H1 (cell line): ENCODE results near the gene MBD4. TPM values are rescaled to one million over a fixed set of nuclear protein-coding genes. Genes with fewer than 3 reads are reported as not detected.

Experiments used
- CTCF ChIA-PET: fragments of 300-600 bp; sonication (Branson Sonifier 250); formaldehyde crosslinking; loops from one replicate; lab custom pipeline; 2021; ENCODE audit not compliant: partially characterized antibody; lab: Charles Lee
- POLR2A ChIA-PET: fragments of 300-600 bp; sonication (Branson Sonifier 250); formaldehyde crosslinking; loops from one replicate; lab custom pipeline; 2021; ENCODE audit warnings: inconsistent platforms; ENCODE audit not compliant: partially characterized antibody; lab: Charles Lee
- DNase-seq, 2 experiments: peaks; one replicate each; pipeline versions ENCODE4 v3.0.0 to v3.0.0-alpha.2; 2010 to 2022; ENCODE audit warnings: low spot score in 2 of 2, low read depth in 1 of 2, mixed read lengths in 1 of 2
- FAIRE-seq: peaks from 2 replicates; lab custom pipeline; 2011; peaks lifted over from hg19 to GRCh38; lab: Jason Lieb, UNC
- H2AFZ ChIP-seq: 2 replicates; pipeline ENCODE4 v1.8.1; 2012; ENCODE audit warnings: low read length, inconsistent platforms
- H2AK5ac ChIP-seq: 2 replicates; pipeline ENCODE4 v1.6.1; 2013; ENCODE audit warnings: low read depth, low read length
- H2BK120ac ChIP-seq: replicated peaks from 2 replicates; pipeline ENCODE3; 2013; ENCODE audit warnings: low read depth, low read length, inconsistent platforms
- H2BK12ac ChIP-seq: 2 replicates; pipeline ENCODE4 v1.6.1; 2013; ENCODE audit warnings: low read depth, low read length
- H2BK15ac ChIP-seq: 2 replicates; pipeline ENCODE4 v1.6.1; 2013; ENCODE audit warnings: low read length
- H2BK20ac ChIP-seq: 2 replicates; pipeline ENCODE4 v1.6.1; 2013; ENCODE audit warnings: low read length
- H2BK5ac ChIP-seq: 2 replicates; pipeline ENCODE4 v1.6.1; 2013; ENCODE audit warnings: low read depth, low read length
- H3K14ac ChIP-seq: 2 replicates; pipeline ENCODE4 v1.6.1; 2013; ENCODE audit warnings: inconsistent platforms; ENCODE audit not compliant: insufficient read length
- H3K18ac ChIP-seq: 2 replicates; pipeline ENCODE4 v1.6.1; 2013; ENCODE audit warnings: low read length; ENCODE audit errors: extremely low read depth
- H3K23ac ChIP-seq: 2 replicates; pipeline ENCODE4 v1.6.1; 2013; ENCODE audit warnings: inconsistent platforms; ENCODE audit not compliant: insufficient read length
- H3K23me2 ChIP-seq: 2 replicates; pipeline ENCODE4 v1.6.1; 2013; ENCODE audit warnings: low read depth, low read length
- H3K27ac ChIP-seq: 2 replicates; pipeline ENCODE4 v1.6.1; 2011; ENCODE audit warnings: low read depth, low read length, inconsistent platforms
- H3K27me3 ChIP-seq, 4 experiments: replicated peaks in 1 of 4; 1 replicate in 1 of 4; 2 replicates in 3 of 4; pipeline versions ENCODE4 v1.6.1 to v1.8.1; 2011 to 2013; ENCODE audit warnings: low read length in 3 of 4, mild to moderate bottlenecking in 3 of 4, inconsistent platforms in 2 of 4, mixed read lengths in 2 of 4, moderate library complexity in 1 of 4; ENCODE audit not compliant: control insufficient read depth in 3 of 4, insufficient read depth in 3 of 4; ENCODE audit errors: extremely low read depth in 1 of 4
- H3K36me3 ChIP-seq, 4 experiments: 2 replicates each; pipeline versions ENCODE4 v1.6.1 to v1.8.1; 2011 to 2013; ENCODE audit warnings: mild to moderate bottlenecking in 4 of 4, low read length in 3 of 4, moderate library complexity in 2 of 4, control low read depth in 1 of 4, inconsistent platforms in 1 of 4; ENCODE audit not compliant: insufficient read depth in 4 of 4, control insufficient read depth in 2 of 4
- H3K4ac ChIP-seq: replicated peaks from 2 replicates; pipeline ENCODE3; 2013; ENCODE audit warnings: low read length, low read depth, mixed read lengths, inconsistent platforms; ENCODE audit not compliant: insufficient read length
- H3K4me1 ChIP-seq, 4 experiments: replicated peaks in 1 of 4; 1 replicate in 1 of 4; 2 replicates in 3 of 4; pipeline versions ENCODE4 v1.6.1 to v1.8.1; 2011 to 2013; ENCODE audit warnings: low read length in 3 of 4, inconsistent platforms in 2 of 4, mixed read lengths in 1 of 4; ENCODE audit not compliant: insufficient read depth in 4 of 4, control insufficient read depth in 3 of 4
- H3K4me2 ChIP-seq, 2 experiments: 2 replicates each; pipeline versions ENCODE4 v1.6.1 to v1.8.1; 2011 to 2013; ENCODE audit warnings: low read depth in 2 of 2, low read length in 2 of 2, control low read depth in 1 of 2, inconsistent platforms in 1 of 2, mild to moderate bottlenecking in 1 of 2; ENCODE audit not compliant: insufficient read depth in 1 of 2
- H3K4me3 ChIP-seq, 4 experiments: fragments of 200-600, 300-600 bp in 1 of 4; sonication (generic), shearing (Covaris generic), sonication (Bioruptor Twin) in 1 of 4; 2 replicates each; pipeline versions ENCODE4 v1.5.1 to v1.8.1; 2011 to 2016; ENCODE audit warnings: low read length in 4 of 4, low read depth in 3 of 4, control low read depth in 2 of 4, inconsistent platforms in 2 of 4, mild to moderate bottlenecking in 2 of 4, mixed read lengths in 1 of 4, moderate library complexity in 1 of 4; ENCODE audit not compliant: insufficient read depth in 2 of 4; ENCODE audit errors: extremely low read depth in 1 of 4
- H3K56ac ChIP-seq: replicated peaks from 2 replicates; pipeline ENCODE3; 2013; ENCODE audit warnings: low read depth, mild to moderate bottlenecking, mixed read lengths, low read length, inconsistent platforms; ENCODE audit not compliant: insufficient read length
- H3K79me1 ChIP-seq: 2 replicates; pipeline ENCODE4 v1.6.1; 2013; ENCODE audit warnings: low read depth, low read length, control low read depth
- H3K79me2 ChIP-seq, 2 experiments: 2 replicates each; pipeline versions ENCODE4 v1.6.1 to v1.8.1; 2012 to 2013; ENCODE audit warnings: low read length in 2 of 2, mild to moderate bottlenecking in 2 of 2, inconsistent platforms in 1 of 2; ENCODE audit not compliant: insufficient read depth in 2 of 2, control insufficient read depth in 1 of 2
- H3K9ac ChIP-seq, 4 experiments: replicated peaks in 1 of 4; 1 replicate in 1 of 4; 2 replicates in 3 of 4; pipeline versions ENCODE4 v1.6.1 to v1.8.1; 2011 to 2013; ENCODE audit warnings: low read depth in 3 of 4, low read length in 3 of 4, control low read depth in 2 of 4, mild to moderate bottlenecking in 2 of 4, moderate library complexity in 2 of 4, inconsistent platforms in 1 of 4; ENCODE audit errors: extremely low read depth in 1 of 4
- H3K9me3 ChIP-seq, 2 experiments: 2 replicates each; pipeline versions ENCODE4 v1.6.1 to v1.8.1; 2012 to 2013; ENCODE audit warnings: mild to moderate bottlenecking in 2 of 2, moderate library complexity in 2 of 2, control low read depth in 1 of 2, inconsistent platforms in 1 of 2, low read depth in 1 of 2, low read length in 1 of 2, mixed read lengths in 1 of 2; ENCODE audit not compliant: insufficient read depth in 2 of 2
- H4K20me1 ChIP-seq, 2 experiments: replicated peaks in 1 of 2; 2 replicates each; pipeline versions ENCODE3 to v1.8.1; 2011 to 2013; ENCODE audit warnings: inconsistent platforms in 2 of 2, low read length in 2 of 2, mild to moderate bottlenecking in 1 of 2; ENCODE audit not compliant: insufficient read depth in 2 of 2, control insufficient read depth in 1 of 2
- H4K5ac ChIP-seq: 2 replicates; pipeline ENCODE4 v1.6.1; 2013; ENCODE audit warnings: low read length, low read depth, mixed read lengths, inconsistent platforms; ENCODE audit not compliant: insufficient read length
- H4K8ac ChIP-seq: 2 replicates; pipeline ENCODE4 v1.8.0; 2013; ENCODE audit warnings: mild to moderate bottlenecking, moderate library complexity, low read length, inconsistent platforms; ENCODE audit not compliant: insufficient read depth; ENCODE audit errors: extremely low read depth
- H4K91ac ChIP-seq: replicated peaks from 2 replicates; pipeline ENCODE3; 2013; ENCODE audit warnings: low read length, mixed read lengths, inconsistent platforms; ENCODE audit not compliant: insufficient read length
- CTBP2 ChIP-seq: IDR thresholded peaks from 2 replicates; pipeline ENCODE4 v1.7.0; 2011; ENCODE audit warnings: borderline replicate concordance, mild to moderate bottlenecking, moderate library complexity, mixed read lengths, low read length; ENCODE audit not compliant: insufficient read depth, insufficient read length
- KDM1A ChIP-seq: fragments of 200-600, 300-600 bp; sonication (generic); IDR thresholded peaks from 2 replicates; pipeline ENCODE4 v1.7.1; 2016; ENCODE audit warnings: mild to moderate bottlenecking, low read length, borderline replicate concordance
- KDM4A ChIP-seq: IDR thresholded peaks from one replicate; pipeline ENCODE4 v1.7.1; 2012; ENCODE audit warnings: low read depth, mild to moderate bottlenecking, moderate library complexity, low read length, inconsistent platforms; ENCODE audit not compliant: severe bottlenecking
- KDM5A ChIP-seq: fragments of 200-600 bp; IDR thresholded peaks from 2 replicates; pipeline ENCODE4 v1.7.1; 2012; ENCODE audit warnings: mild to moderate bottlenecking, low read length, inconsistent platforms, mixed read lengths
- POLR2AphosphoS5 ChIP-seq: IDR thresholded peaks from 2 replicates; pipeline ENCODE4 v1.6.1; 2011; ENCODE audit warnings: low read depth, low read length
- POU5F1 ChIP-seq: IDR thresholded peaks from 2 replicates; pipeline ENCODE4 v1.6.1; 2011; ENCODE audit warnings: low read depth, mild to moderate bottlenecking, low read length, moderate library complexity
- RFX5 ChIP-seq: IDR thresholded peaks from 2 replicates; pipeline ENCODE4 v1.6.1; 2011; ENCODE audit warnings: low read depth, low read length, improper control_type of control experiment, borderline replicate concordance
- SRF ChIP-seq: IDR thresholded peaks from 2 replicates; pipeline ENCODE4 v1.6.1; 2011; ENCODE audit warnings: mild to moderate bottlenecking, low read depth, low read length, moderate library complexity
- TAF7 ChIP-seq: optimal IDR thresholded peaks from 2 replicates; pipeline ENCODE3; 2011; ENCODE audit warnings: low read depth, mild to moderate bottlenecking, inconsistent platforms, low read length, moderate library complexity, borderline replicate concordance
- TCF12 ChIP-seq: IDR thresholded peaks from 2 replicates; pipeline ENCODE4 v1.6.1; 2011; ENCODE audit warnings: low read depth, mild to moderate bottlenecking, low read length
- TEAD4 ChIP-seq: IDR thresholded peaks from 2 replicates; pipeline ENCODE4 v1.6.1; 2012; ENCODE audit warnings: low read depth, low read length, inconsistent platforms, mixed read lengths
- ZNF274 ChIP-seq: IDR thresholded peaks from 2 replicates; pipeline ENCODE4 v1.7.0; 2012; ENCODE audit warnings: low read length, borderline replicate concordance; ENCODE audit errors: extremely low read depth
- WGBS, 2 experiments: shearing (Covaris generic) in 1 of 2; methylation state at CpG; one replicate each; pipeline versions ENCODE4 v1.1.6 to v1.1.7; 2013 to 2015; ENCODE audit warnings: low lambda C conversion rate in 2 of 2, mixed read lengths in 2 of 2, inconsistent platforms in 1 of 2, low coverage in 1 of 2, missing lambda C conversion rate in 1 of 2; ENCODE audit not compliant: insufficient replicate concordance in 2 of 2, insufficient coverage in 1 of 2, insufficient read length in 1 of 2; ENCODE audit errors: extremely low coverage in 1 of 2, missing lambda C conversion rate in 1 of 2; 5-methylcytosine and 5-hydroxymethylcytosine counted together
- polyA plus RNA-seq, 7 experiments: library from polyadenylated mRNA; depleted of rRNA in 3 of 7; stranded (reverse) in 5 of 7; unstranded in 2 of 7; fragments of >200 nt in 5 of 7; fragments of 200-250 nt in 2 of 7; gene quantifications; 1 replicate in 5 of 7; 2 replicates in 1 of 7; 4 replicates in 1 of 7; pipeline versions ENCODE4 v1.2.1 to v1.2.3, GENCODE V29; 2011 to 2013; ENCODE audit warnings: missing spikeins in 2 of 7, mixed read lengths in 2 of 7
- total RNA-seq: library from RNA; stranded (reverse); fragmentation: NEBNext Ultra II Directional; extraction: Animal tissue kit (Norgen Biotek cat#: 25700); gene quantifications from 2 replicates; pipeline ENCODE4 v1.2.1, GENCODE V29; 2021
- TF ChIP-seq, protein P1 (sequence below): IDR thresholded peaks from 2 replicates; pipeline ENCODE4 v1.6.1; 2011; ENCODE audit warnings: low read length, improper control_type of control experiment

MBD4 gene
- total and polyA plus RNA-seq, 2 of the 8 experiments (the other 6 are each of a cell fraction or from before 2014, with no cell fraction given) = 11.2 to 35.8 TPM

GRCh38 chr3:129417326-129417725, 22.4 kb downstream of the MBD4 start:
- FAIRE-seq (no peak), DNase-seq (no peak)
- H3K79me1 ChIP-seq = no peaks in the 10 kb centered on the region
- no peaks in the 10 kb centered on the region for H3K79me2 ChIP-seq
- H3K18ac ChIP-seq = no peak overlapping the region
- H3K23ac ChIP-seq = no peak overlapping the region
- peaks cover 0 to 3% of the 10 kb centered on the region in 2 experiments for H4K20me1 ChIP-seq
- no peak overlapping the region for H3K9ac ChIP-seq
- ChIA-PET POLR2A (interaction anchor here (0.6 to 2.4 kb wide), 2 partner anchors 11 to 259 kb away, joined by 3 to 12 read pairs; partner anchors contain the start of gene EFCAB12), CTCF (interaction anchor here (0.8 to 3.1 kb wide), 6 partner anchors 8 to 33 kb away, joined by 3 to 9 read pairs (median 6); partner anchors contain the start of gene EFCAB12)
- no peak overlapping the region for H3K27ac ChIP-seq
- H2AK5ac ChIP-seq = no peak overlapping the region
- H3K4ac ChIP-seq = no peak overlapping the region
- H4K5ac ChIP-seq = no peak overlapping the region
- H2BK12ac ChIP-seq = no peak overlapping the region
- no peak overlapping the region for H2BK120ac ChIP-seq
- TF ChIP-seq ZNF274 (no peak), POLR2AphosphoS5 (no peak), TEAD4 (no peak), POU5F1 (no peak), KDM5A (no peak), KDM1A (no peak), RFX5 (no peak), KDM4A (no peak), SRF (no peak), TAF7 (no peak), CTBP2 (no peak), TCF12 (no peak)
- TF ChIP-seq, protein P1, sequence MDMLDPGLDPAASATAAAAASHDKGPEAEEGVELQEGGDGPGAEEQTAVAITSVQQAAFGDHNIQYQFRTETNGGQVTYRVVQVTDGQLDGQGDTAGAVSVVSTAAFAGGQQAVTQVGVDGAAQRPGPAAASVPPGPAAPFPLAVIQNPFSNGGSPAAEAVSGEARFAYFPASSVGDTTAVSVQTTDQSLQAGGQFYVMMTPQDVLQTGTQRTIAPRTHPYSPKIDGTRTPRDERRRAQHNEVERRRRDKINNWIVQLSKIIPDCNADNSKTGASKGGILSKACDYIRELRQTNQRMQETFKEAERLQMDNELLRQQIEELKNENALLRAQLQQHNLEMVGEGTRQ = no peak
- H3K4me1 ChIP-seq = no peaks in the 10 kb centered on the region; a peak in 1 of 7 replicates
- no peak overlapping the region for H2BK15ac ChIP-seq
- H3K9me3 ChIP-seq = no peaks in the 10 kb centered on the region
- no peak overlapping the region for H2BK5ac ChIP-seq
- no peak overlapping the region for H3K4me2 ChIP-seq
- H3K23me2 ChIP-seq = no peaks in the 10 kb centered on the region
- H2AFZ ChIP-seq = no peak overlapping the region
- H3K36me3 ChIP-seq = no peaks in the 10 kb centered on the region; a peak in 1 of 8 replicates
- H4K91ac ChIP-seq = no peak overlapping the region
- H2BK20ac ChIP-seq = no peak overlapping the region
- H3K56ac ChIP-seq = no peak overlapping the region
- peaks cover 0 to 5% (median 0%) of the 10 kb centered on the region in 4 experiments; a peak in 2 of 7 replicates for H3K27me3 ChIP-seq
- no peak overlapping the region for H4K8ac ChIP-seq
- H3K14ac ChIP-seq = no peak overlapping the region
- no peak overlapping the region for H3K4me3 ChIP-seq
- WGBS, 2 experiments = 93% methylated on average over 1 of the region's 1 CpG; no CpG with 5 or more reads in 1 of the 2 experiments
